ENCODE data around the gene GNAT1. TPM values are rescaled to one million over a fixed set of nuclear protein-coding genes. Genes with fewer than 3 reads are reported as not detected.
A peak's percentile ranks its signal among the peaks of the same experiment; 100 is the strongest.

The GNAT1 gene
- total and polyA plus RNA-seq, 2 of the 13 experiments (the other 11 are each of a cell fraction or from before 2014, with no cell fraction given), result 0.15 TPM; not detected in 1

DNA sequence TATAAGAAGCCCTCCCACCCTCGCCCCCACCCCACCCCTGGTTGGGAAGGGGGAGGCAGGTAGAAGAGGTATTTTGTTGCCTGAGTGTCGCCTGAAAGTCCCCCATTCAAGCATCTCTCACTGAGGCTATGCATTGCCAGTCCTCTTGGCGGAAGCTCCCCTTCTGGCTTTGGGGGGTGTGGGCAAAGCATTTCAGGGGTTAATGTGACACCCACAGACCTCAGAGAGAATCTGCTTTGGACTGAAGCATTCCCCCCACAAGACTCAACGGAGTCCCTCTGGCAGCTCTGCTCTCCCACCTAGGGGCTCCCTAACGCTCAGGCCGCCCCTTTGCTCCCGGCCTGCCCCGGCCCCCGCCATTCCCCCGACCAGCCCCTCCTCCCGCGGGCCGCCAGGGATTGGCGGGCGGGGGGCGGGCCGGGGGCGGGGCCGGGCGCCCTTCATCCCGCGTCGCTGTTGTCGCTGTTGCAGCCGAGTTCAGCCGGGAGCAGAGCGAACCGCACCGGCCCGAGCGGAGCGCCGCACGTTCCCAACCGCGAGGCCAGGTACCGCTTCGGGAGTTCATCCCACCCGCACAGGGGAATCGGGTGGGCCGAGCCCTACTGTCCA is 13.5 kb downstream of the GNAT1 start, which contains the start of gene SLC38A3 (continued):
- TF ChIP-seq, protein P1, sequence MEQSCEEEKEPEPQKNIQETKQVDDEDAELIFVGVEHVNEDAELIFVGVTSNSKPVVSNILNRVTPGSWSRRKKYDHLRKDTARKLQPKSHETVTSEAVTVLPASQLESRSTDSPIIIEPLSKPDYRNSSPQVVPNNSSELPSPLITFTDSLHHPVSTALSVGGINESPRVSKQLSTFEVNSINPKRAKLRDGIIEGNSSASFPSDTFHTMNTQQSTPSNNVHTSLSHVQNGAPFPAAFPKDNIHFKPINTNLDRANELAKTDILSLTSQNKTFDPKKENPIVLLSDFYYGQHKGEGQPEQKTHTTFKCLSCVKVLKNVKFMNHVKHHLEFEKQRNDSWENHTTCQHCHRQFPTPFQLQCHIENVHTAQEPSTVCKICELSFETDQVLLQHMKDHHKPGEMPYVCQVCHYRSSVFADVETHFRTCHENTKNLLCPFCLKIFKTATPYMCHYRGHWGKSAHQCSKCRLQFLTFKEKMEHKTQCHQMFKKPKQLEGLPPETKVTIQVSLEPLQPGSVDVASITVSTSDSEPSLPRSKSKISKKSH (CRISPR knock-in tag; IDR thresholded peaks at IDR 0.05; ENCODE audit: borderline replicate concordance), result peak; percentile 60; the same call in 1 of the 2 replicates
- TF ChIP-seq NFE2L1 (CRISPR knock-in tag; IDR thresholded peaks at IDR 0.05; ENCODE audit: borderline replicate concordance), result 0 out of 2 replicates have a peak, but pooled peaks have one; percentile 16
- TF ChIP-seq CBFB (CRISPR knock-in tag; IDR thresholded peaks at IDR 0.05), result 0 out of 2 replicates have a peak, but pooled peaks have one; percentile 39
- no peak; the same call in 1 of the 2 replicates for TF ChIP-seq ARID5B (CRISPR knock-in tag; IDR thresholded peaks at IDR 0.05)
- peak; percentile 58; the same call in 1 of the 2 replicates for TF ChIP-seq ZNF768 (CRISPR knock-in tag; IDR thresholded peaks at IDR 0.05)
- TF ChIP-seq HMGXB4 (CRISPR knock-in tag; IDR thresholded peaks at IDR 0.05; ENCODE audit: borderline replicate concordance in 1 of 2, low read depth in 1 of 2), result peak in 1 of 2 experiments; percentile 37; a peak in 1 of 4 replicates
- TF ChIP-seq ELF3 (CRISPR knock-in tag; IDR thresholded peaks at IDR 0.05), result 0 out of 2 replicates have a peak, but pooled peaks have one; percentile 17

Data from HepG2 (cell line).